MM.1S (cell line): ENCODE results near the gene SDF2L1.

Experiments used
- EZH2 ChIP-seq: fragments of 300-600 bp; sonication (generic); optimal IDR thresholded peaks from 2 replicates; pipeline ENCODE3; 2017; ENCODE audit warnings: low read depth, mild to moderate bottlenecking, antibody characterized with exemption, low read length, mixed read lengths
- EZH2phosphoT487 ChIP-seq: fragments of 300-600 bp; sonication (generic); IDR thresholded peaks from 2 replicates; pipeline ENCODE4 v1.6.1; 2018; ENCODE audit warnings: antibody characterized with exemption, low read length

DNA sequence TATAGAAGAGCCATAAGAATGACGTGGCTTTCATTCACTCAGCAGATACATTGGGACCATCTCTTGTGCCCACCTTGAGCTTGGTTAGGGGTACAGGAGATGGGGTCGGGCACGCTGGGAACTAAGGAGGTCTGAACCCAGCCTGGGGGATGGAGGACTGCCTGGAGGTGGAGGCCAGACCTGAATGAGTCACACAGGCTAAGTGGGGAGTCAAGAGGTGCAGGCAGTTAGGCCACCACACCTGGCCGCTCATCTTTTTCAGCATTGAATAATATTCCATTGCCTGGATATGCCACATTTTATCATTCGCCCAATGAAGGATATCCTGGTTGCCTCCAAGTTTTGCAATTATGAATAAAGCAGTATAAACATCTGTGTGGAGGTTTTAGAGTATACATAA is 19.9 kb downstream of the SDF2L1 start:
- TF ChIP-seq EZH2phosphoT487 (no peak), EZH2 (no peak)
